Coronary artery (tissue), 2 donors: ENCODE measurements around the gene PTP4A2.

Experiments
- DNase-seq: peaks from one replicate; pipeline ENCODE4 v3.0.0-alpha.2; 2017; ENCODE audit warnings: low spot score
- H3K27ac ChIP-seq, 2 donors: fragments of 200-600 bp; sonication (generic); one replicate each; pipeline ENCODE4 v1.5.1; 2016 to 2019
- H3K4me3 ChIP-seq: fragments of 200-600 bp; sonication (generic); 2 replicates; pipeline ENCODE4 v1.5.1; 2016; ENCODE audit warnings: mild to moderate bottlenecking, moderate library complexity
- TF ChIP-seq, protein P1 (sequence below): fragments of 200-600 bp; sonication (generic); IDR thresholded peaks from one replicate; pipeline ENCODE4 v1.5.1; 2019; ENCODE audit warnings: antibody characterized with exemption

The PTP4A2 gene

DNA sequence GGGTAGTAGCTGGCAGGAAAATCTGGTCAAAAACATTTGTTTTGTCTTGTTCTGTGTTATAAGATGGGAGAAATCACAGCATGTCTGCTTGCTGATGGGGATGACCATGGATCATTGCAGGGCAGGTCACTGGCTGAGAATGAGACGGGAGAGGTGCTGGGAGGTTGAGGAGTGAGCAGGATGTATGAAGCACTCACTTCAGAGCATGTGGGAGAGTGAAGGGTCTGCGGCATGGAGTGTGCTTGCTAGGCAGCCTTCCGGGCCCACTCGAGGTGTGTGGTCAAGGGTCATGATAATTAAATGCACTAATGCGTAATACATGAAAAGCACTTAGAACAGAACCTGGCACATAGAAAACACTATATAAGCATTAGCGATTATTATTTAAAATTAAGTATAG, 80.3 kb downstream of the PTP4A2 start:
- TF ChIP-seq, protein P1, sequence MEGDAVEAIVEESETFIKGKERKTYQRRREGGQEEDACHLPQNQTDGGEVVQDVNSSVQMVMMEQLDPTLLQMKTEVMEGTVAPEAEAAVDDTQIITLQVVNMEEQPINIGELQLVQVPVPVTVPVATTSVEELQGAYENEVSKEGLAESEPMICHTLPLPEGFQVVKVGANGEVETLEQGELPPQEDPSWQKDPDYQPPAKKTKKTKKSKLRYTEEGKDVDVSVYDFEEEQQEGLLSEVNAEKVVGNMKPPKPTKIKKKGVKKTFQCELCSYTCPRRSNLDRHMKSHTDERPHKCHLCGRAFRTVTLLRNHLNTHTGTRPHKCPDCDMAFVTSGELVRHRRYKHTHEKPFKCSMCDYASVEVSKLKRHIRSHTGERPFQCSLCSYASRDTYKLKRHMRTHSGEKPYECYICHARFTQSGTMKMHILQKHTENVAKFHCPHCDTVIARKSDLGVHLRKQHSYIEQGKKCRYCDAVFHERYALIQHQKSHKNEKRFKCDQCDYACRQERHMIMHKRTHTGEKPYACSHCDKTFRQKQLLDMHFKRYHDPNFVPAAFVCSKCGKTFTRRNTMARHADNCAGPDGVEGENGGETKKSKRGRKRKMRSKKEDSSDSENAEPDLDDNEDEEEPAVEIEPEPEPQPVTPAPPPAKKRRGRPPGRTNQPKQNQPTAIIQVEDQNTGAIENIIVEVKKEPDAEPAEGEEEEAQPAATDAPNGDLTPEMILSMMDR, result no peak
- no peak for DNase-seq
- Histone ChIP-seq H3K27ac (no peak overlapping the region), H3K4me3 (no peak overlapping the region)
